Measurements from ENCODE around the gene TSPAN18.

Gene TSPAN18

GRCh38 chr11:44726283-44727113, at the start of gene TSPAN18:
TSS of gene TSPAN18 (plus strand) at chr11:44726962. CDS start at chr11:44906417, 179,455 bp downstream.
- H3K27ac Mint-ChIP-seq: peak within 1 kb of the TSS; percentile 36
- no peaks in the 10 kb centered on the region for H3K9me3 Mint-ChIP-seq
- H3K36me3 Mint-ChIP-seq (ENCODE audit: low read depth): no peaks in the 10 kb centered on the region
- H3K27me3 Mint-ChIP-seq: peaks cover 28% of the 10 kb centered on the region
- H3K4me3 Mint-ChIP-seq: peak within 1 kb of the TSS; percentile 77
- peaks cover 45% of the 10 kb centered on the region for H3K4me1 Mint-ChIP-seq (ENCODE audit: low read depth)

GRCh38 chr11:44680982-44681597, 45.7 kb upstream of the TSPAN18 start:
- Mint-ChIP-seq H3K9me3 (no peaks in the 10 kb centered on the region), H3K27ac (peak overlapping the region; percentile 62), H3K36me3 (ENCODE audit: low read depth) (no peaks in the 10 kb centered on the region), H3K27me3 (no peaks in the 10 kb centered on the region), H3K4me3 (no peak overlapping the region), H3K4me1 (ENCODE audit: low read depth) (peaks cover 30% of the 10 kb centered on the region)

- no peaks in the 10 kb centered on the region for H3K36me3 Mint-ChIP-seq (ENCODE audit: low read depth)
- H3K9me3 Mint-ChIP-seq: no peaks in the 10 kb centered on the region
- no peak overlapping the region for H3K4me3 Mint-ChIP-seq
- no peak overlapping the region for H3K27ac Mint-ChIP-seq
- H3K4me1 Mint-ChIP-seq (ENCODE audit: low read depth): peaks cover 30% of the 10 kb centered on the region
- H3K27me3 Mint-ChIP-seq: no peaks in the 10 kb centered on the region
Measured at GRCh38 chr11:44681698-44682097, 45.1 kb upstream of the TSPAN18 start.

GRCh38 chr11:44684859-44685281, 41.9 kb upstream of the TSPAN18 start:
- no peaks in the 10 kb centered on the region for H3K36me3 Mint-ChIP-seq (ENCODE audit: low read depth)
- H3K9me3 Mint-ChIP-seq: no peaks in the 10 kb centered on the region
- no peaks in the 10 kb centered on the region for H3K27me3 Mint-ChIP-seq
- H3K27ac Mint-ChIP-seq: no peak overlapping the region
- no peak overlapping the region for H3K4me3 Mint-ChIP-seq
- peaks cover 30% of the 10 kb centered on the region for H3K4me1 Mint-ChIP-seq (ENCODE audit: low read depth)

- H3K27me3 Mint-ChIP-seq: no peaks in the 10 kb centered on the region
- no peaks in the 10 kb centered on the region for H3K36me3 Mint-ChIP-seq (ENCODE audit: low read depth)
- peaks cover 5% of the 10 kb centered on the region for H3K4me1 Mint-ChIP-seq (ENCODE audit: low read depth)
- no peak overlapping the region for H3K4me3 Mint-ChIP-seq
- H3K27ac Mint-ChIP-seq: no peak overlapping the region
- no peaks in the 10 kb centered on the region for H3K9me3 Mint-ChIP-seq
Measured at GRCh38 chr11:44687388-44687787, 39.4 kb upstream of the TSPAN18 start.

GRCh38 chr11:44689265-44689664, 37.5 kb upstream of the TSPAN18 start:
- Mint-ChIP-seq H3K36me3 (ENCODE audit: low read depth) (no peaks in the 10 kb centered on the region), H3K9me3 (no peaks in the 10 kb centered on the region), H3K27ac (no peak overlapping the region), H3K4me1 (ENCODE audit: low read depth) (peaks cover 5% of the 10 kb centered on the region), H3K27me3 (no peaks in the 10 kb centered on the region), H3K4me3 (no peak overlapping the region)

- Mint-ChIP-seq H3K36me3 (ENCODE audit: low read depth) (no peaks in the 10 kb centered on the region), H3K27me3 (no peaks in the 10 kb centered on the region), H3K27ac (no peak overlapping the region), H3K9me3 (no peaks in the 10 kb centered on the region), H3K4me3 (no peak overlapping the region), H3K4me1 (ENCODE audit: low read depth) (peaks cover 11% of the 10 kb centered on the region)
Measured at GRCh38 chr11:44690651-44691050, 36.1 kb upstream of the TSPAN18 start.

GRCh38 chr11:44692460-44692859, 34.3 kb upstream of the TSPAN18 start:
- Mint-ChIP-seq H3K4me3 (no peak overlapping the region), H3K9me3 (no peaks in the 10 kb centered on the region), H3K27ac (no peak overlapping the region), H3K36me3 (ENCODE audit: low read depth) (no peaks in the 10 kb centered on the region), H3K4me1 (ENCODE audit: low read depth) (peaks cover 7% of the 10 kb centered on the region), H3K27me3 (no peaks in the 10 kb centered on the region)

GRCh38 chr11:44693654-44694119, 33.1 kb upstream of the TSPAN18 start:
- Mint-ChIP-seq H3K27me3 (no peaks in the 10 kb centered on the region), H3K36me3 (ENCODE audit: low read depth) (no peaks in the 10 kb centered on the region), H3K27ac (no peak overlapping the region), H3K4me1 (ENCODE audit: low read depth) (peaks cover 7% of the 10 kb centered on the region), H3K4me3 (no peak overlapping the region), H3K9me3 (no peaks in the 10 kb centered on the region)

- peaks cover 6% of the 10 kb centered on the region for H3K27me3 Mint-ChIP-seq
- H3K9me3 Mint-ChIP-seq: no peaks in the 10 kb centered on the region
- peaks cover 7% of the 10 kb centered on the region for H3K4me1 Mint-ChIP-seq (ENCODE audit: low read depth)
- peak overlapping the region; percentile 45 for H3K27ac Mint-ChIP-seq
- no peak overlapping the region for H3K4me3 Mint-ChIP-seq
- no peaks in the 10 kb centered on the region for H3K36me3 Mint-ChIP-seq (ENCODE audit: low read depth)
Measured at GRCh38 chr11:44694443-44694842, 32.3 kb upstream of the TSPAN18 start.

- peaks cover 7% of the 10 kb centered on the region for H3K27me3 Mint-ChIP-seq
- no peak overlapping the region for H3K4me3 Mint-ChIP-seq
- no peaks in the 10 kb centered on the region for H3K9me3 Mint-ChIP-seq
- no peak overlapping the region for H3K27ac Mint-ChIP-seq
- H3K36me3 Mint-ChIP-seq (ENCODE audit: low read depth): no peaks in the 10 kb centered on the region
- H3K4me1 Mint-ChIP-seq (ENCODE audit: low read depth): peaks cover 7% of the 10 kb centered on the region
Measured at GRCh38 chr11:44695169-44695833, 31.5 kb upstream of the TSPAN18 start.

GRCh38 chr11:44698252-44698912, 28.4 kb upstream of the TSPAN18 start:
- H3K36me3 Mint-ChIP-seq (ENCODE audit: low read depth): no peaks in the 10 kb centered on the region
- H3K4me1 Mint-ChIP-seq (ENCODE audit: low read depth): peaks cover 7% of the 10 kb centered on the region
- H3K27ac Mint-ChIP-seq: no peak overlapping the region
- H3K4me3 Mint-ChIP-seq: no peak overlapping the region
- no peaks in the 10 kb centered on the region for H3K9me3 Mint-ChIP-seq
- H3K27me3 Mint-ChIP-seq: peaks cover 7% of the 10 kb centered on the region

- no peaks in the 10 kb centered on the region for H3K9me3 Mint-ChIP-seq
- H3K36me3 Mint-ChIP-seq (ENCODE audit: low read depth): no peaks in the 10 kb centered on the region
- H3K4me1 Mint-ChIP-seq (ENCODE audit: low read depth): peaks cover 1% of the 10 kb centered on the region
- peaks cover 7% of the 10 kb centered on the region for H3K27me3 Mint-ChIP-seq
- H3K4me3 Mint-ChIP-seq: no peak overlapping the region
- no peak overlapping the region for H3K27ac Mint-ChIP-seq
Measured at GRCh38 chr11:44699497-44700408, 27.0 kb upstream of the TSPAN18 start.

- Mint-ChIP-seq H3K4me3 (no peak overlapping the region), H3K27me3 (peaks cover 7% of the 10 kb centered on the region), H3K27ac (no peak overlapping the region), H3K9me3 (no peaks in the 10 kb centered on the region), H3K36me3 (ENCODE audit: low read depth) (no peaks in the 10 kb centered on the region), H3K4me1 (ENCODE audit: low read depth) (no peaks in the 10 kb centered on the region)
Measured at GRCh38 chr11:44701276-44701675, 25.5 kb upstream of the TSPAN18 start.

Data from stimulated activated naive CD8-positive, alpha-beta T cell treated with anti-CD3 and anti-CD28 coated beads, Interleukin-15, Interleukin-2, amounts not matched to agents 100 ng/mL and 50 ng/mL, for 24 hours (primary cell).